ENCODE data around the gene TEX264. TPM values are rescaled to one million over a fixed set of nuclear protein-coding genes. Genes with fewer than 3 reads are reported as not detected.

The TEX264 gene
- total and polyA plus RNA-seq, 7 donors: 16.8 to 71.5 (median 29.6) TPM

DNA sequence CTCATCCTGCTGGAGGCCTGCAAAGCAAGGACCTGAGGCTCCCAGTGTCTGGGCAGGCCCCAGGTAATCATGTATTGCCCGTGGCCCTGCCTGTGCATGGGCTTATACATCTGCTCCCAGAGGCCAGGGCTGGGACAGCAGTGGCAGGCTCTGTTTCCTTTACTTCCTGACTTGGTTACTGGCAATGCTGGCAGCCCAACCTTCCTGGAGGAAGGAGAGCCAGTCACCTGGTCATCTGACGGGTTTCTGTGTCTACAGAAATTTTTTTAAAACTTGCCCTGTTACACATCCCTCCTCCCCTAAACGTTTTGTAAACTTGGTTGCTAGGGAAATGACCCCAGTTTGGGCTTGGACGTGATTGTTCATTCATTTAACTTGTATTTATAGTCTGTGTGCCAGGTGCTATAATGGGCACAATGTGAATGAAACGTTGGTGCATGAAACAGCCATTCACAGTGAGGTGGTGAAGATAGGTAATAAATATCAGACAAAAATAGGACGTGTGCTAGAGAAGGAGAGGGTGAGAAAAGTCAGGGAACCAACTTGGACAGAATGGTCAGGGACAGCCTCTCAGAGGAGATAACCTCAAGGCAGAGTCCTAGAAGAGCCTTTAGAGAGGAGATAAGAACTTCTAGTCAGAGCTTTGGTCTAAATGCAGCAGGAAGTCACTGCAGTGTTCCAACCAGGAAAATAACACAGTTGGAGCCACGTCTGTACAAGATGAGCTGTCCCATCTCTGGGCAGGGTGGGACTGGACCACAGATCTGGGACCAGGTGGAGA lies 14.1 kb downstream of the TEX264 start:
- 35 to 55% (median 54%) methylated on average over 7 of the region's 7 CpGs for WGBS, 3 donors
- H3K4me3 ChIP-seq: no peak overlapping the region
- peak overlapping the region; percentile 75 for H3K27ac ChIP-seq
- no peak for TF ChIP-seq CTCF (IDR thresholded peaks at IDR 0.05)
- no peaks in the 10 kb centered on the region for H3K9me3 ChIP-seq
- ATAC-seq (no peak), DNase-seq (no peak)
- intact Hi-C loops (cut with DNase I): no loop called here
- peaks cover 0 to 32% of the 10 kb centered on the region in 2 donors for H3K36me3 ChIP-seq (ENCODE audit: insufficient read depth in 1 of 2, low read depth in 1 of 2)
- peaks cover 62% of the 10 kb centered on the region for H3K4me1 ChIP-seq
- no peaks in the 10 kb centered on the region for H3K27me3 ChIP-seq (ENCODE audit: insufficient read depth in 3 of 3, low read length in 2 of 3)

- ATAC-seq: no peak
- no peak for TF ChIP-seq CTCF (IDR thresholded peaks at IDR 0.05)
- H3K4me1 ChIP-seq: peaks cover 63% of the 10 kb centered on the region
- peaks cover 0 to 26% of the 10 kb centered on the region in 2 donors for H3K36me3 ChIP-seq (ENCODE audit: insufficient read depth in 1 of 2, low read depth in 1 of 2)
- no peak overlapping the region for H3K4me3 ChIP-seq
- H3K27ac ChIP-seq: peak overlapping the region; percentile 75
- no peak for DNase-seq
- intact Hi-C loops (cut with DNase I): no loop called here
- no peaks in the 10 kb centered on the region for H3K9me3 ChIP-seq
- 80 to 83% (median 80%) methylated on average over 4 of the region's 4 CpGs for WGBS, 3 donors
- no peaks in the 10 kb centered on the region for H3K27me3 ChIP-seq (ENCODE audit: insufficient read depth in 3 of 3, low read length in 2 of 3)
These were observed 15.0 kb downstream of the TEX264 start for GRCh38 chr3:51686056-51686455.

DNA sequence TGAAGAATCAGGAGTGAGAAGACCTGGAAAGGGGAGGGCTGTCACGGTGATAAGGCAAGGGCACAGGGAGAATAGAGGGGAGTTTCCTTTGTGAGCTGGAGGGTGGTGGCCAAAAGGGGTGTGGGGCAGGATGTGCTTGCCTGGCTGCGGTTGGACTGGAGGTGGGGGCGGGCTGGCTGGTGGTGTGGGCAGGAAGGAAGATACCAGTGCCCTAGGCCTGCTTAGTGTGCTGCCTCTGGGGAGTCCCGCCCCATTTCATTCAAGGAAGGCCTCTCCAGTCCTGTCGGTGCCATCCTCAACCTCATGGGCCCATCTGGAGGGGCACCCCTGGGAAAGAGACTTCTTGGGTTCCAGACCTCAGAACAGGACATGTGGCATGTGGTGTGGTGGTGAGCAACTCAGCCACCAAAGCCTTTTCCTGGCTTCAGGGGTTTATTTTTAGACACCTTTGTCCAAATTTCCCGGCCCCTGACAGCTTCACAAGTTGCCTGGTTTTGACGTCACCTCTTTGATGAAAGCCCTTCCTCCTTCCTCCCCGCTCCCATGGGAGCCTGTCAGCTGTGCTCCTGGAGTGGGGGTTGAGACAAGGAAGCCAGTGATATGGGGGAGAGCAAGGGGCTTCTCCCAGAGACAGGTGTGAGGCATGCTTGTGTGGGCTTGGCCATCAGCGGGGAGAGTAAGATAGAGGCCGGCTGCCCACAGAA lies 15.6 kb downstream of the TEX264 start:
- Histone ChIP-seq H3K9me3 (no peaks in the 10 kb centered on the region), H3K27ac (peak overlapping the region; percentile 75), H3K4me3 (no peak overlapping the region), H3K36me3 (ENCODE audit: insufficient read depth in 1 of 2, low read depth in 1 of 2) (peaks cover 0 to 24% of the 10 kb centered on the region in 2 donors), H3K27me3 (ENCODE audit: insufficient read depth in 3 of 3, low read length in 2 of 3) (no peaks in the 10 kb centered on the region), H3K4me1 (peaks cover 57% of the 10 kb centered on the region)
- DNase-seq (peak; percentile 64 to 71), ATAC-seq (peak; percentile 28 to 54 (median 44))
- 46 to 54% (median 47%) methylated on average over 10 of the region's 10 CpGs for WGBS, 3 donors
- TF ChIP-seq CTCF (IDR thresholded peaks at IDR 0.05): no peak
- intact Hi-C loops (cut with DNase I): no loop called here

DNA sequence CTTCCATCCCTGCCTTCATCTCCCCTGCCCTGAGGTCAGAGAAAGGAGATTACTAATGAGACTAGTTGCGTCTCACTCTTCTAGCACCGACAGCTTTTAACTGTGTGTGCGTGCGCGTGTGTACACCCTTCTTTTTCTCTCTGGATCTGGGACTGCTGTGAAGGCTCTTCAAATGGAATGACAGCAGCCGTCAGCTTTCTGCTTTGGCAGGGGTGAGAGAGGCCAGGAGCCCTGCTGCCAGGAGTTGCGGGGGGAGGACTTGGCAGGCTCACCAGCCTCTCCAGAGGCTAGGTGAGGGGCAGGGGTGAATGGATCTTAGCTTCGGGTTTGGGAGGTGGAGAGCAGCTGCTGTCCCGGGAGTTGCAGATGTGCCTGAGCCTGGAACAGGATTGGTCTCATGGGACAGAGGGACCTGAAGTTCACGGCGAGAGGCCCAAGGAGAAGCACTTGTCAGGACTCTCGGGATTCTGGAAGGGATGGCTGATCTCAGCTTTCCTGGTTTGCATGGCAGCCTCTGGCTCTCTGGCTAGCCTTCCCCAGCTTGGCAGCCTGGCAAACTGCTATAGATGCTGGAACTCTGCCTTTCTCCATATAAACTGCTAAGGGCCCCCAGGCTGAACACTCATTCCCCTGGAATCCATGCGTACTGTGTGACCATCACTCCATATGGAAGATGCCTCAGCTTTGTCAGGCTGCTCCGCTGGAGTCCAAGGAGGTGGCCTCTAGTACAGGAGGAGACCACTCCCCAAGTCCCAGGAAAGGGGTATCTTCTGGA lies 16.6 kb downstream of the TEX264 start:
- Histone ChIP-seq H3K4me1 (peaks cover 48% of the 10 kb centered on the region), H3K9me3 (no peaks in the 10 kb centered on the region), H3K36me3 (ENCODE audit: insufficient read depth in 1 of 2, low read depth in 1 of 2) (peaks cover 0 to 31% of the 10 kb centered on the region in 2 donors), H3K4me3 (no peak overlapping the region), H3K27ac (peak overlapping the region; percentile 75), H3K27me3 (ENCODE audit: insufficient read depth in 3 of 3, low read length in 2 of 3) (no peaks in the 10 kb centered on the region)
- 27 to 37% (median 34%) methylated on average over 14 of the region's 14 CpGs for WGBS, 3 donors
- intact Hi-C loops (cut with DNase I): no loop called here
- DNase-seq (no peak), ATAC-seq (peak; percentile 37 to 61 (median 50))
- no peak for TF ChIP-seq CTCF (IDR thresholded peaks at IDR 0.05)
